HG02870 (cell line): ENCODE results near the gene MARCOL.
"Not testable (repeated sequence)": the region's sequence is repeated elsewhere in the genome, so short reads cannot be mapped to it uniquely, and the experiment has no call there.

Experiments
- ATAC-seq: cut with Tn5 transposase; IDR thresholded peaks from one replicate; pipeline ENCODE4 v1.9.1; 2021; ENCODE audit warnings: mild to moderate bottlenecking, moderate library complexity; ENCODE audit not compliant: unreplicated experiment

MARCOL gene

DNA sequence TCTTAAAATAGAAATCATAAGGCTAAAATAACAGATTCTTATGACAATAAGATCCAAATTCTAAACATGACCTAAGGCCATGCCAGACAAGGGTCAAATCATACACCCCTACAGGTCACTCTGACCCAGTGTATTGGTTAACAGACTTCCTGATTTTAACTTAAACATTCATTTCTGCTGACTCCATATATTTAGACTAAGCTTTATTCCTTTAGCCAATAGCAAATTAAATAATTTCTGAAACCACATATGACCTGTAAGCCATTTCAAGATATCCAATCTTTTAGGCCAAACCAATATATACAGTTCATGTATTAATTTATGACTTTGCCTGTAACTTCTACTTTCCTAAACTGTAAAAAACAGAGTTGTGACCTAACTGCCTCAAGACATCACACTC, 22.9 kb downstream of the MARCOL start:
- ATAC-seq: no peak

DNA sequence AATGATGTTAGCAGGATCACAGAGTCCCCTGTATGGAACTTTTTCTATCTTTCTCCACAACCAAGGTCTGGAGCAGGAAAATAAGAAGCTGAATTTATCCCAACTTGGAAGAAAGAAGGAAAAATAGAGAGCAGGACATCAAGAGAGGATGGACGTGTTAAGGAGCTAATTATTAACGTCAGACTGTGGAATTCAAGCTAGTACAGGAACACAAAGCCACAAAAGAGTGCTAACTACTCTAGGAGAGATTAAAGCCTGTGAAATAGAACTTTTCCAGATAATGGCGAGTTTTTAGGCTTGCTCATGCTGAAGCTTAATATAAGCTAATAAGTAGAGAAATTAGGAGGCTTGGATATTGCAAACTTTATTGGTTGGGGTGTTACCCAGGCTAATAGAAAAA, 29.6 kb downstream of the MARCOL start:
- ATAC-seq: no peak

DNA sequence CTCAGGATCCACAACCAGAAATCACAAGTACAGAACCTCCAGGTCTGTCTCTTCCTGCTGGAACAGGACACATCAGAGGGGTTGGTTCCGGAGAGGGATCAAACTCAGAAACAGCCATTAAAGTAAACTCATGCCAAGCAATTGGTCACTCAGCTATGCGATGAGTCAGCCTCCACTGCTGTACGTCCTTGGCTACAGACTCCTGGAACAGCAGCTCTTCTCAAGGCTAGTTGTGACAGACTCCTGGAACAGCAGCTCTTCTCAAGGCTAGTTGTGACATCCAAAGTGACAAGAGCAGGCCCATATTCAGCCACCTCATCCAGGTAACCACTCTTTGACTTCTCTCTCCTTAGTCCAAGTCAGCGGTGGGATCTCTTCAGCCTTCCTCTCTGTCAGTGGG, 30.2 kb downstream of the MARCOL start, which contains the start of gene SPINK13:
Gene SPINK13 (plus strand): TSS at position 229 of the 400 bp plus-strand sequence. CDS start 1,279 bp downstream, outside the sequence.
- no peak for ATAC-seq

DNA sequence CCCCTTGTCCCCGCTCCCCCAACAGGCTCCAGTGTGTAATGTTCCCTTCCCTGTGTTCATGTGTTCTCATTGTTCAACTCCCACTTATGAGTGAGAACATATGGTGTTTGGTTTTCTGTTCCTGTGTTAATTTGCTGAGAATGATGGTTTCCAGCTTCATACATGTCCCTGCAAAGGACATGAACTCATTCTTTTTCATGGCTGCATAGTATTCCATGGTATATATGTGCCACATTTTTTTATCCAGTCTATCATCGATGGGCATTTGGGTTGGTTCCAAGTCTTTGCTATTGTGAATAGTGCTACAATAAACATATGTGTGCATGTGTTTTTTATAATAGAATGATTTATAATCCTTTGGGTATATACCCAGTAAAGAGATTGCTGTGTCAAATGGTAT, 36.8 kb downstream of the MARCOL start:
- not testable (repeated sequence) for ATAC-seq

DNA sequence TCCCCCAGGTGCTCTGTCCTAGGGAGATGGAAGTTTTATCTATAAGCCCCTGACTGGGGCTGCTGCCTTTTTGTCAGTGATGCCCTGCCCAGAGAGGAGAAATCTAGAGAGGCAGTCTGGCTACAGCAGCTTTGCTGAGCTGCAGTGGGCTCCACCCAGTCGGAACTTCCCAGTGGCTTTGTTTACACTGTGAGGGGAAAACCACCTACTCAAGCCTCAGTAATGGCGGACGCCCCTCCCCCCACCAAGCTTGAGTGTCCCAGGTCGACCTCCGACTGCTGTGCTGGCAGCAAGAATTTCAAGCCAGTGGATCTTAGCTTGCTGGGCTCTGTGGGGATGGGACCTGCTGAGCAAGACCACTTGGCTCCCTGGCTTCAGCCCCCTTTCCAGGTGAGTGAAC, 42.6 kb downstream of the MARCOL start:
- ATAC-seq: not testable (repeated sequence)

DNA sequence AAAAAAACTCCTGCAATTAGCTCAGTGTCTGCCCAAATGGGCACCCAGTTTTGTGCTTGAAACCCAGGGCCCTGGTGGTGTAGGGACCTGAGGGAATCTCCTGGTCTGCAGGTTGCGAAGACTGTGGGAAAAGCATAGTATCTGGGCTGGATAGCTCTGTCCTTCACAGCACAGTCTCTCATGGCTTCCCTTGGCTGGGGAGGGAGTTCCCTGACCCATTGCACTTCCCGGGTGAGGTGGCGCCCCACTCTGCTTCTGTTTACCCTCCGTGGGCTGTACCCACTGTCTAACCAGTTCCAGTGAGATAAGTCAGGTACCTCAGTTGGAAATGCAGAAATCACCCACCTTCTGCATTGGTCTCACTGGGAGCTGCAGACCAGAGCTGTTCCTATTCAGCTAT, 43.0 kb downstream of the MARCOL start:
- ATAC-seq: not testable (repeated sequence)

DNA sequence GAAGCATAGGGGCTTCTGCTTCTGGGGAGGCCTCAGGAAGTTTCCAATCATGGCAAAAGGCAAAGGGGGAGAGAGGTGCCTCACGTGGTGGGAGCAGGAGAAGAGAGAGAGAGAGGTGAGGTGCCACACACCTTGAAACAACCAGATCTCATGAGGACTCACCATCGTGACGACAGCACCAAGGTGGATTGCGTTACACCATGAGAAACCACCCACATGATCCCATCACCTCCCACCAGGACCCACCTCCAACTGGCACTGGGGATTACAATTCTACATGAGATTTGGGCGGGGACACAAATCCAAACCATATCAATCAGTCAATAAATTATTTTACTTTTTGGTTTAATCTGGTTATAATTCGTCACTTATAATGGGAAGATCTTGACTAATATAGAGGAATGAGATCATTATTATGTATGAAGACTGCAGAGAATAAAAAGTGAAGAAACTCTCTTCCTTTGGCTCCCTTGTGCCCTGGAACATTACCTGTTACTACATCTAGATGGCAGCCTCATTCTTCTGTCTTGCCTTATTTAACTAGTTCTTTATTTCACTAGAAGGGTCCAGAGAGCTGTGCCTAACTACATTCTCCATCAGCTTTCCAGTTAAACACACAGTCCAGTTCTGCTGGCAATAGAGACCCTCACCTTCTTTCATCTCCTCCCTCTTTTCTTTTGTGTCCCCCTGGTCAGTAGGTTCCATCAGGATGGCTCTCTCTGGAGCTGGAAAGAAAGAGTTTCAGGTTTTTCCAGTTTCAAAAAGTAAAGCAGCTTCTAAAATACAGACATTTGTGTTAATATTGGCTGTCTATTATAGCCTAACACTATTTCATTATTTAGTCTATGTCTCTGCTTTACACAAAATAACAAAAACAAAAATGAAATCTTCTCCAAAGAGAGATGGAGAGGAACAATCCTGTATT, 52.2 kb downstream of the MARCOL start:
- no peak for ATAC-seq
